Measurements from ENCODE around the gene GSE1. TPM values are rescaled to one million over a fixed set of nuclear protein-coding genes. Genes with fewer than 3 reads are reported as not detected.
A peak's percentile ranks its signal among the peaks of the same experiment; 100 is the strongest.

The GSE1 gene
- total and polyA plus RNA-seq, 2 experiments from 2014 or later, result 27.9 to 43.5 TPM

- WGBS (ENCODE audit: low lambda C conversion rate, missing lambda C conversion rate), result 8% methylated on average over 20 of the region's 38 CpGs
- TF ChIP-seq EZH2 (IDR thresholded peaks at IDR 0.05; ENCODE audit: borderline replicate concordance), result no peak
- no peak for TF ChIP-seq EZH2phosphoT487 (IDR thresholded peaks at IDR 0.05; ENCODE audit: low read depth, severe bottlenecking, unreplicated experiment)
- Histone ChIP-seq H3K9me2 (replicated peaks; ENCODE audit: insufficient read depth) (no peaks in the 10 kb centered on the region), H4K20me1 (ENCODE audit: insufficient read depth, poor library complexity, severe bottlenecking) (peaks cover 62% of the 10 kb centered on the region), H3K27me3 (no peaks in the 10 kb centered on the region), H3K4me3 (peak overlapping the region; percentile 81), H3K36me3 (replicated peaks; ENCODE audit: insufficient read depth, low read depth) (no peaks in the 10 kb centered on the region), H2AFZ (no peak overlapping the region), H3K4me2 (peak overlapping the region; percentile 100), H3K4me1 (ENCODE audit: insufficient read depth) (peaks cover 63% of the 10 kb centered on the region), H3K27ac (peak overlapping the region; percentile 96), H3K9me3 (ENCODE audit: low read depth) (no peaks in the 10 kb centered on the region), H3K79me2 (peaks cover 68% of the 10 kb centered on the region)
- peak; percentile 91 for DNase-seq (ENCODE audit: low spot score)
Measured at GRCh38 chr16:85612191-85612800, 826 bp upstream of the GSE1 start.

DNA sequence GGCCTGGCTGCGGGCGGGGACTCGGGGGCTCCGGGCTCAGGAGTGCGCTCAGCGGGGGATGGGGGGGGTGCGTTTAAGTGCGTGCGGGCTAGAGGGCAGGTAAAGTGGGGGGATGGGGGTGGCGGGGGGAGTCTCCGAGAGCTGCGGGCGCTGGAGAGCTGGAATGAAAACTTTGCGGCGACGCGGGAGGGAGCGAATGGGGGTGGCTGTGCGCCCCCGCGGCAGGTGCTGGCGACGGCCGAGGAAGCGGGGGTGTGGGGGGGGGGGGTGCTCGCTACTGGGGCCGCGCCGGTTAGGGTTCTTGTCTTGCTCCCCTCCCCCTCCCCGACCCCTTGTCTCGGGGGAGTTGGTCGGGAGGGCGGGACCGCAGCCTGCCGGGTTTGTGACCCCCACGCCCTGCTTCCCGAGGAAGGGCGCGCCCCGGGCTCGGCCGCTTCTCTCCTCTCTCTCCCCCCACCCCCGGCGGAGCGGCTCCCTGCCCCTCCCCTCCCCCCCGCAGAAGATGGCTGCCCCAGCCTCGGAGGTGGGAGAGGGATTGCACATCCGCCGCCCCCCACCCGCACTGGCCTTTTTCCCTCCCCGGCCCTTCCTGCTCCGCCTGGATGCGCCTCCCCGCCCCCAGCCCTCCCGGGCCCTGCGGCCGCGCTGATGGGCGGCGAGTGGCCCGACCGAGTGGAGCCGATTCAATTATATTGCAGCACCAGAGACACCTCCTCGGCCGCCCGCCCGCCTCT is 649 bp downstream of the GSE1 start:
- no peaks in the 10 kb centered on the region for H3K9me3 ChIP-seq (ENCODE audit: low read depth)
- H2AFZ ChIP-seq, result no peak overlapping the region
- H3K27me3 ChIP-seq, result no peaks in the 10 kb centered on the region
- H4K20me1 ChIP-seq (ENCODE audit: insufficient read depth, poor library complexity, severe bottlenecking), result peaks cover 66% of the 10 kb centered on the region
- no peaks in the 10 kb centered on the region for H3K36me3 ChIP-seq (replicated peaks; ENCODE audit: insufficient read depth, low read depth)
- H3K9me2 ChIP-seq (replicated peaks; ENCODE audit: insufficient read depth), result no peaks in the 10 kb centered on the region
- DNase-seq (ENCODE audit: low spot score), result peak; percentile 76
- H3K4me1 ChIP-seq (ENCODE audit: insufficient read depth), result peaks cover 59% of the 10 kb centered on the region
- peak overlapping the region; percentile 84 for H3K4me3 ChIP-seq
- H3K79me2 ChIP-seq, result peaks cover 68% of the 10 kb centered on the region
- WGBS (ENCODE audit: low lambda C conversion rate, missing lambda C conversion rate), result 3% methylated on average over 6 of the region's 67 CpGs
- peak; percentile 1 for TF ChIP-seq EZH2 (IDR thresholded peaks at IDR 0.05; ENCODE audit: borderline replicate concordance)
- TF ChIP-seq, protein P1, sequence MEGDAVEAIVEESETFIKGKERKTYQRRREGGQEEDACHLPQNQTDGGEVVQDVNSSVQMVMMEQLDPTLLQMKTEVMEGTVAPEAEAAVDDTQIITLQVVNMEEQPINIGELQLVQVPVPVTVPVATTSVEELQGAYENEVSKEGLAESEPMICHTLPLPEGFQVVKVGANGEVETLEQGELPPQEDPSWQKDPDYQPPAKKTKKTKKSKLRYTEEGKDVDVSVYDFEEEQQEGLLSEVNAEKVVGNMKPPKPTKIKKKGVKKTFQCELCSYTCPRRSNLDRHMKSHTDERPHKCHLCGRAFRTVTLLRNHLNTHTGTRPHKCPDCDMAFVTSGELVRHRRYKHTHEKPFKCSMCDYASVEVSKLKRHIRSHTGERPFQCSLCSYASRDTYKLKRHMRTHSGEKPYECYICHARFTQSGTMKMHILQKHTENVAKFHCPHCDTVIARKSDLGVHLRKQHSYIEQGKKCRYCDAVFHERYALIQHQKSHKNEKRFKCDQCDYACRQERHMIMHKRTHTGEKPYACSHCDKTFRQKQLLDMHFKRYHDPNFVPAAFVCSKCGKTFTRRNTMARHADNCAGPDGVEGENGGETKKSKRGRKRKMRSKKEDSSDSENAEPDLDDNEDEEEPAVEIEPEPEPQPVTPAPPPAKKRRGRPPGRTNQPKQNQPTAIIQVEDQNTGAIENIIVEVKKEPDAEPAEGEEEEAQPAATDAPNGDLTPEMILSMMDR (IDR thresholded peaks at IDR 0.05; ENCODE audit: poor library complexity), result no peak
- peak overlapping the region; percentile 100 for H3K4me2 ChIP-seq
- H3K27ac ChIP-seq, result peak overlapping the region; percentile 99

DNA sequence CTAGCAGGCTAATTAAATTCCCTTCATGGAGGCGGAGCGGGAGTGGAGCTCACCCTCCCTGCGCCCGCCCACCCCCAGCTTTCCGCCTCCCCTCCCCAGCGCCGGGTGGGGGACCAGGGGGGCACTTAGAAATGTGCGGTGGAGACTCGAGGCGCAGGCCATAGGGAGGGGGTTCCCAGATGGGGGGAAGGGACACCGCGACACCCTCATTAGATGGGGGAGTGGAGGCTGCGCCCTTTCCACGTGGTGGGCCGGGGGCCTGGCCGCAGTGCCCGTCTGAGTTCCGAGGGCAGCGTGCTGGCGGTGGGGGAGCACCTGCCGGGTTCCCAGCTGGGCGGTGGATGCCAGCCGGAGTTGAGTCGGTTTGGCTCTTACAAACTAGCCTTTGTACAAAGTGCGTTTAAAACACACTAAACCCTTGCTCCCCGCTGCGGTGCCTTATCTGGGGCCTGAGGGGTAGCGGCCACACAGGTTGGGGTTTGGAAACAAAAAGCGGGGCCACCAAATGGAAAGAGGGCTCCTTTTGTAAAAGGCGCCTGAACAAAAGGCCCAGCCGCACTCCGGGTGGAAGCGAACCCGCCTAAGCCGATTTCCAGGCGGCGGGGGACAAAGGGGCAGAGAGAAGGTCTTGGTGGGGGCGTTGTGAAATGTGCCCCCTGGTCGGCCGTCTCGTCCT is 1.4 kb downstream of the GSE1 start:
- H2AFZ ChIP-seq, result no peak overlapping the region
- H3K4me1 ChIP-seq (ENCODE audit: insufficient read depth), result peaks cover 59% of the 10 kb centered on the region
- H3K9me3 ChIP-seq (ENCODE audit: low read depth), result no peaks in the 10 kb centered on the region
- no peaks in the 10 kb centered on the region for H3K27me3 ChIP-seq
- TF ChIP-seq EZH2phosphoT487 (IDR thresholded peaks at IDR 0.05; ENCODE audit: low read depth, severe bottlenecking, unreplicated experiment) (no peak), EZH2 (IDR thresholded peaks at IDR 0.05; ENCODE audit: borderline replicate concordance) (no peak)
- TF ChIP-seq, protein P1 (IDR thresholded peaks at IDR 0.05; ENCODE audit: poor library complexity), result no peak
- H3K27ac ChIP-seq, result peak overlapping the region; percentile 99
- peak overlapping the region; percentile 84 for H3K4me3 ChIP-seq
- H3K36me3 ChIP-seq (replicated peaks; ENCODE audit: insufficient read depth, low read depth), result no peaks in the 10 kb centered on the region
- H3K9me2 ChIP-seq (replicated peaks; ENCODE audit: insufficient read depth), result no peaks in the 10 kb centered on the region
- WGBS (ENCODE audit: low lambda C conversion rate, missing lambda C conversion rate), result 21% methylated on average over 33 of the region's 41 CpGs
- peak overlapping the region; percentile 100 for H3K4me2 ChIP-seq
- DNase-seq (ENCODE audit: low spot score), result no peak
- H4K20me1 ChIP-seq (ENCODE audit: insufficient read depth, poor library complexity, severe bottlenecking), result peaks cover 70% of the 10 kb centered on the region
- H3K79me2 ChIP-seq, result peaks cover 68% of the 10 kb centered on the region
